ENCODE results near the gene NTN1. TPM values are rescaled to one million over a fixed set of nuclear protein-coding genes. Genes with fewer than 3 reads are reported as not detected.

The NTN1 gene
- total RNA-seq, 4 donors from 2014 or later: 9.8 to 33.6 (median 17.6) TPM

GRCh38 chr17:9051561-9051960 lies 30.3 kb downstream of the NTN1 start:
- no peak for DNase-seq
- Histone ChIP-seq H3K27me3 (no peaks in the 10 kb centered on the region), H3K4me1 (peaks cover 8 to 23% (median 11%) of the 10 kb centered on the region in 3 donors), H3K9me3 (peaks cover 0 to 3% (median 0%) of the 10 kb centered on the region in 3 donors), H3K4me3 (no peak overlapping the region), H3K36me3 (peaks cover 0 to 6% (median 0%) of the 10 kb centered on the region in 3 donors), H3K27ac (no peak overlapping the region)
- intact Hi-C loops (cut with DNase I): no loop called here
- WGBS, 2 donors: 76 to 81% methylated on average over 4 of the region's 4 CpGs
- TF ChIP-seq POLR2A (IDR thresholded peaks at IDR 0.05): no peak
- TF ChIP-seq CTCF (IDR thresholded peaks at IDR 0.05): no peak

GRCh38 chr17:9052921-9053320 lies 31.6 kb downstream of the NTN1 start:
- TF ChIP-seq POLR2A (IDR thresholded peaks at IDR 0.05) (no peak), CTCF (IDR thresholded peaks at IDR 0.05) (no peak)
- Histone ChIP-seq H3K36me3 (peaks cover 0 to 6% (median 0%) of the 10 kb centered on the region in 3 donors), H3K9me3 (peaks cover 0 to 2% (median 0%) of the 10 kb centered on the region in 3 donors), H3K4me3 (no peak overlapping the region), H3K27me3 (no peaks in the 10 kb centered on the region), H3K27ac (peak overlapping the region in 2 of 4 donors; percentile 26 to 56), H3K4me1 (peaks cover 8 to 32% (median 11%) of the 10 kb centered on the region in 3 donors)
- DNase-seq: no peak
- intact Hi-C loops (cut with DNase I): no loop called here
- 59 to 69% methylated on average over 6 of the region's 6 CpGs for WGBS, 2 donors

GRCh38 chr17:9053406-9053805 lies 32.1 kb downstream of the NTN1 start:
- WGBS, 2 donors: 76 to 89% methylated on average over 4 of the region's 4 CpGs
- H3K36me3 ChIP-seq: peaks cover 0 to 6% (median 0%) of the 10 kb centered on the region in 3 donors
- H3K27me3 ChIP-seq: no peaks in the 10 kb centered on the region
- peak overlapping the region in 2 of 4 donors; percentile 19 to 26 for H3K27ac ChIP-seq
- intact Hi-C loops (cut with DNase I): no loop called here
- TF ChIP-seq CTCF (IDR thresholded peaks at IDR 0.05) (no peak), POLR2A (IDR thresholded peaks at IDR 0.05) (no peak)
- H3K4me3 ChIP-seq: no peak overlapping the region
- peaks cover 8 to 32% (median 11%) of the 10 kb centered on the region in 3 donors for H3K4me1 ChIP-seq
- no peak for DNase-seq
- H3K9me3 ChIP-seq: no peaks in the 10 kb centered on the region

GRCh38 chr17:9054126-9054975 lies 33.0 kb downstream of the NTN1 start:
- 85 to 87% methylated on average over 27 of the region's 27 CpGs for WGBS, 2 donors
- intact Hi-C loops (cut with DNase I): no loop called here
- DNase-seq: no peak
- H3K27ac ChIP-seq: peak overlapping the region in 1 of 4 donors; percentile 19
- H3K36me3 ChIP-seq: peaks cover 0 to 6% (median 0%) of the 10 kb centered on the region in 3 donors
- H3K4me3 ChIP-seq: no peak overlapping the region
- H3K9me3 ChIP-seq: no peaks in the 10 kb centered on the region
- H3K4me1 ChIP-seq: peaks cover 8 to 32% (median 11%) of the 10 kb centered on the region in 3 donors
- no peaks in the 10 kb centered on the region for H3K27me3 ChIP-seq
- no peak for TF ChIP-seq CTCF (IDR thresholded peaks at IDR 0.05)
- no peak for TF ChIP-seq POLR2A (IDR thresholded peaks at IDR 0.05)

- Histone ChIP-seq H3K36me3 (peaks cover 0 to 6% (median 0%) of the 10 kb centered on the region in 3 donors), H3K27me3 (no peaks in the 10 kb centered on the region), H3K4me3 (no peak overlapping the region), H3K27ac (no peak overlapping the region), H3K9me3 (no peaks in the 10 kb centered on the region), H3K4me1 (peaks cover 8 to 31% (median 11%) of the 10 kb centered on the region in 3 donors)
- intact Hi-C loops (cut with DNase I): no loop called here
- DNase-seq: no peak
- TF ChIP-seq CTCF (IDR thresholded peaks at IDR 0.05) (no peak), POLR2A (IDR thresholded peaks at IDR 0.05) (no peak)
- WGBS, 2 donors: 85 to 86% methylated on average over 4 of the region's 4 CpGs
These were observed 34.0 kb downstream of the NTN1 start for GRCh38 chr17:9055281-9055680.
